ENCODE results near the gene SLC2A5.

DNA sequence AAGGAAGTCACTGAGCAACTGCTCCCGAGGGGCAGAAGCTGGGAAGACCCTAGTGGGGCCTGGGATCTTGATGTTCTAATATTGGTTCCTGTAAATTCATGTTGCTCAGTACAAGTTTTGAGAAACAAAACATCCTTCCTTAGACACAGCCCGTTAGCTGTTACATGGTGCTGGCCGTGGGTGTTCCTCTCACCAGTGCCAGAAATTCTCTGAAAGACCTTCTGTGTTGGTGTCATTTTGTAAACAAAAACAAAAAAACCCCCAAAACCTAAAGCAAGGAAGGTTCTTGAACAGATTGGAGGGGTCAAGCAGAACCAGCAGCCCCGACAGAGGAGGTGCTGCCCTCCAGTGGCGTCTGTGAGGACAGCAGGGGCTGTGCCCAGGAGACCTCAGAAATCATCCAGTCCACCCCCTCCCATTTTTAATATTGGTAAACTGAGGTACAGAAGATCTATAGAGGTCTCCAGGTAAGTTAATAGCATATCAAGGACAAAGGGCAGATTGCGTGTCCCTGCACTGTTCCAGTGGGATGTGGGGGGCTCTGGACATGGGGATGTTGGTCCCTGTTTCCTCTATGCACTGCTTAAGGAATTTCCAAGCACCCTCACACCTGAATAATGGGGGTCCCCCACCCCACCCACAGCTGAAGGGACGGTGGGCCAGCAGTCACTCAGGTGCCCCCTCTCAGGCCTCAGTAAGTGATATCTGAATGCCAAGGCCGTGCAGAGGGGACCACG, 81.4 kb downstream of the SLC2A5 start:
- TF ChIP-seq MYC (IDR thresholded peaks at IDR 0.05; ENCODE audit: low read depth, low read length): no peak
- no peak for TF ChIP-seq POLR2AphosphoS5 (IDR thresholded peaks at IDR 0.05; ENCODE audit: insufficient read depth, low read depth, low read length)
- TF ChIP-seq, protein P1, sequence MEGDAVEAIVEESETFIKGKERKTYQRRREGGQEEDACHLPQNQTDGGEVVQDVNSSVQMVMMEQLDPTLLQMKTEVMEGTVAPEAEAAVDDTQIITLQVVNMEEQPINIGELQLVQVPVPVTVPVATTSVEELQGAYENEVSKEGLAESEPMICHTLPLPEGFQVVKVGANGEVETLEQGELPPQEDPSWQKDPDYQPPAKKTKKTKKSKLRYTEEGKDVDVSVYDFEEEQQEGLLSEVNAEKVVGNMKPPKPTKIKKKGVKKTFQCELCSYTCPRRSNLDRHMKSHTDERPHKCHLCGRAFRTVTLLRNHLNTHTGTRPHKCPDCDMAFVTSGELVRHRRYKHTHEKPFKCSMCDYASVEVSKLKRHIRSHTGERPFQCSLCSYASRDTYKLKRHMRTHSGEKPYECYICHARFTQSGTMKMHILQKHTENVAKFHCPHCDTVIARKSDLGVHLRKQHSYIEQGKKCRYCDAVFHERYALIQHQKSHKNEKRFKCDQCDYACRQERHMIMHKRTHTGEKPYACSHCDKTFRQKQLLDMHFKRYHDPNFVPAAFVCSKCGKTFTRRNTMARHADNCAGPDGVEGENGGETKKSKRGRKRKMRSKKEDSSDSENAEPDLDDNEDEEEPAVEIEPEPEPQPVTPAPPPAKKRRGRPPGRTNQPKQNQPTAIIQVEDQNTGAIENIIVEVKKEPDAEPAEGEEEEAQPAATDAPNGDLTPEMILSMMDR (IDR thresholded peaks at IDR 0.05; ENCODE audit: extremely low read depth in 1 of 2, insufficient read depth in 1 of 2, low read depth in 1 of 2, low read length in 2 of 2): peak; percentile 88 to 93
- TF ChIP-seq JUN (IDR thresholded peaks at IDR 0.05; ENCODE audit: borderline replicate concordance, insufficient read depth, insufficient read length, low read depth): no peak

All from endothelial cell of umbilical vein (primary cell).